GM19438 (cell line): ENCODE data around the gene CROCC.
"Not testable (repeated sequence)": the region's sequence is repeated elsewhere in the genome, so short reads cannot be mapped to it uniquely, and the experiment has no call there.

Source experiments
- ATAC-seq: cut with Tn5 transposase; IDR thresholded peaks from one replicate; pipeline ENCODE4 v1.9.1; 2021; ENCODE audit warnings: low read depth; ENCODE audit not compliant: unreplicated experiment

CROCC gene

GRCh38 chr1:16914928-16915626 is 6.7 kb upstream of the CROCC start:
- not testable (repeated sequence) for ATAC-seq

DNA sequence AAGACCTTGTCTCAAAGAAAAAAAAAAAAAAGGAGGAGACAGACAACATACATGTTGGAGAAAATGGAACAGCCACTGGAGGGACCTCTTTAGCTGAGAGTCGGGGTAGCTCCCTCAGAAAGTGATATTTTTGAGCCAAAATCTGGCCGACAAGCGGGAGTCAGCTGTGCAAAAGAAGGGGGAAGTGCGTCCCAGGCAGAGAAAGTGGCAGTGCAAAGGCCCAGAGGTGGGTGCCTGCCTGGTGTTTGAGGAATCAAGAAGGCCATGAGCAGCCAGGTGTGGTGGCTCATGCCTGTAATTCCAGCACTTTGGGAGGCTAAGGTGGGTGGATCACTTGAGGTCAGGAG is 6.1 kb upstream of the CROCC start:
- ATAC-seq, result no peak

GRCh38 chr1:16916036-16916880 is 5.5 kb upstream of the CROCC start:
- not testable (repeated sequence) for ATAC-seq

- ATAC-seq, result no peak
Measured at GRCh38 chr1:16918371-16918770, 3.4 kb upstream of the CROCC start.

DNA sequence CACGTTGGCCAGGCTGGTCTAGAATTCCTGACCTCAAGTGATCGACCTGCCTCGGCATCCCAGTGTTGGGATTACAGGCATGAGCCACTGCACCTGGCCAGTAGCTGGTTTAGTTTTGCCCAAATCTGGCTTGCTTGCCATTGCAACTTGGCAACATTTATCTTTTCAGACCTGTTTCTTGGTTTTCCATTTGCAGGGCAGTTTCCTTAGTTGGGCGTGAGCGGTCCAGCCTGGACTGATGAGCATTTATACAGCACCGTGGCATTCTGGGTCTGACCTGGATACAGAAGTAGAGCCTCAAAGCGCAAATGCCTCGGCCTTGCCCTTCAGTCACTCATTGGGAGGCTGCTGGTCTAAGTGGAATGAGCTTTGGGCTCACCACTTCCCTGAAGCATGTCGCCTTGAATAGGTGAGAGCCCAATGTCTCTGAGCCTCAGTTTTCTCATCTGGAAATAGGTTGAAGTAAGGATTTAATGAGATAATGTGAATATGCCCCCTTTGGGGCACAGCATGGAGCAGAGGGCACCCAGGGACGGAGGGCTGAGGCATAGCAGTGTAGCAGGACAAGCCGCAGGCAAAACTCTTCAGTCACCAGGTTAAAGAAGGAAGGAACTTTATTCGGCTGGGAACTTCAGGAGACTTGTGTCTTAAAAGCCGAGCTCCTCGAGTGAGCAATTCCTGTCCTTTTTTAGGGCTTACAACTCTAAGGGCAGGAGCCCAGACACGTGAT is 2.6 kb upstream of the CROCC start:
- ATAC-seq, result not testable (repeated sequence)

DNA sequence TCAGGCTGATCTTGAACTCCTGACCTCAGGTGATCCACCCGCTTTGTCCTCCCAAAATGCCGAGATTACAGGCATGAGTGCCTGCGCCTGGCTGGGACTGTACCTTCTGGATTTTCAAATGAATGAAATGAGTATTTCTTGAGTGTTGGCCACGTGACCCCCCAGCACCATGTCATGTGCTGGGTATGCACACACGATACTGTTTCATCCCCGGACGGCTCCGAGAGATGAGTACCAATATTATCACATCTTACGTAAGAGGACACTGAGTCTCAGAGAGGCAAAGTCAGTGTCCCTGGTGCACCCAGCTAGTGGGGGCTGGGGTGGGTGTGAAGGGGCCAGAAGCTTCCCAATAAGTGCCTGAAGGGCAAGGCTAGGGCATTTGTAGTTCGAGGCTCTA is 780 bp upstream of the CROCC start:
- no peak for ATAC-seq

DNA sequence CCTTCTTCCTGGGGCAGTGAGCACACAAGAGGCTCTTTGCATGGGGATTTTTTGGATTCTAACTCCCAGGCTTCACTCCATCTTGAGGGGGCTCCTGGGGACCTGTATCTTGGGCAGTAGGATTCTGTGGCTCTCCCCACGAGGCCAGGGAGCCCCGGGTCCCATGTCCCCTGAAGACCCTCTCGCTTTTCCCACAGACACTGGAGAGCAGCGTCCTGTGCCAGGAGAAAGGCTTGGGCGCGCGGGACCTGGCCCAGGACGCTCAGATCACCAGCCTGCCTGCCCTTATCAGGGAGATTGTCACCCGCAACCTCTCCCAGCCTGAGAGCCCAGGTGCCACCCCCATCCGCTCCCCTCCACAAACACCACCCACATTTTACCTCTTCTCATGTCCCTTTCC is 735 bp downstream of the CROCC start:
- no peak for ATAC-seq

DNA sequence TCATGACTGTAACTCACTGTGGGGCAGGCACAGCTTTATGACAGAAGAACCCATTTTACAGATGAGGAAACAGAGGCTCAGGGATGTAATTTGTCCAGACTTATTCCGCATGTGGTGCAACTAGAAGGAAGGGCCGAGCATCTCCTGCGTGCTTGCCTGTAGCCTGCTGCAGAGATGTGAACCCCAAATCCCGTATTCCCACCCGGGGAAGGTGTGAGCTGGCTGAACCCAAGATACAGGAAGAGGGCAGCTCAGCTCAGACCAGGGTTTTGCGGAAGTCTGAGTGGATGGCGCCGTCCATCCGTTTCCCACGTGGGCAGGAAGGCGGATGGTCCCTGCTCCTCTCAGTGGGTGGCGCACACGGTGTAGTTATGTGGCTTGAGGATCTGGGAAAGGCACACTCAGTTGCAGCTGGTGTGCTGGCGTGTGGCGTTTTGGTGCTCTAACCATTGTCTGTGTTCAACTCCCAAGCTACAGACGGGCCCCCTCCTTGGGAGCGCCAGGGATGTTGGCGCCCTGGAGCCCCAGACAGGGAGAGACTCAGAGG is 1.2 kb downstream of the CROCC start:
- no peak for ATAC-seq

GRCh38 chr1:16924216-16924918 is 2.6 kb downstream of the CROCC start:
- no peak for ATAC-seq

- ATAC-seq, result no peak
Measured at GRCh38 chr1:16924919-16925477, 3.3 kb downstream of the CROCC start.

DNA sequence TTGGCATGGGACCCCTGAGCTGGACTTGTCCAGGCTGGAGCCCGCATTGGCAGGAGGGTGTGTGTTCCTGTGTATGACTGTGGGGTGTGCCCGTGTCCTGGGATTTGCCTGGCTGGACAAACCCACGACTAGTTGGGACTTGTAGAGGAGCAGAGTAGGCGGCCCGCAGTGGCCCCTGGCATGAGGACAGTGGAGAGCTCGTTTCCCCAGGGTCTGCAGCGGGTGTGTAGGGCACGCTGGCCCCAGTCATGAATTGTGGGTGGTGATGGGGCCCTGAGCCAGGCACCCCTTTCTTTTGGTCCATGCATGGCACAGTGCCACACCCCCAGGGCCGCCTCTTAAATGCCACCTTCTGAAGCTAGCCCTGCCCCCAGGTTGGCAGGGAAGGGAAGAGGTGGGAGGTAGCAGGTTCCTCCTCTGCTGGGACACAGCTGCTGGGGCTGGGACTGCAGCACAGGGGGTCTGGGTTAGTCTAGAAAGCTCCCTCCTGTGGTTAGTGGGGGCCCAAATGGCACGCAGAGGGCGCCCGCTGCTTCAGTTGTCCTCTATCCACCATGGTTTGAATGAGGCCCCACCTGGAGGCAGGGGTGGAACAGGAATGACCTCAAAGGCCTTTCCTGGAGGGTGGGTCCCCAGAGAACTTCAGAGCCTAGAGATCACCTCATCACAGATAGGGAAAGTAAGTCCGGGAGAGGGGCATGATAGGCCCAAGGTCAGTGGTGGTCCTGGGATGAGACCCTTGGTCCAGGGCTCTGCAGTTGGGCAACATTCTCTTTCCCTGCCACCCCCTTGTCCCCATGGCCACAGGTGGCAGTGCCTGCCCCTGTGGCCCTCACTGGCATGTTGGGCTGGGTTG is 4.1 kb downstream of the CROCC start:
- ATAC-seq, result no peak

- no peak for ATAC-seq
Measured at GRCh38 chr1:16926491-16927073, 4.9 kb downstream of the CROCC start.

DNA sequence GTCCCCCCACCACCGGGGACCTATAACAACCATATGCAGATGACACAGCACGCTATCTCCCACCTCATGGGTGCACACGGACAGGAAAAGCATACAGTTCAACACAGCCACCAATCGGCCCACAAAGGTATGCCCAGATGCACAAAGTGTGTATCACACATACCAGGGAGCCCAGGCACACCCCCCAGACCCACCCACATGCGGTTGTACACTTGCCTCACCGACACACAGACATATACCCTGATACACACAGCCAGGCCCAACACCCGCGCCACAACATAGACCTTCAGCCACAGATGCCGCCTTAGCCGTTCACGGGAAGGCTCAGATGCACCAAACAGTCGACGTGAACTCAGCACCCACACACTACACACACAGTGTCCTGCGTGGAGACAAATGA is 5.5 kb downstream of the CROCC start:
- no peak for ATAC-seq

DNA sequence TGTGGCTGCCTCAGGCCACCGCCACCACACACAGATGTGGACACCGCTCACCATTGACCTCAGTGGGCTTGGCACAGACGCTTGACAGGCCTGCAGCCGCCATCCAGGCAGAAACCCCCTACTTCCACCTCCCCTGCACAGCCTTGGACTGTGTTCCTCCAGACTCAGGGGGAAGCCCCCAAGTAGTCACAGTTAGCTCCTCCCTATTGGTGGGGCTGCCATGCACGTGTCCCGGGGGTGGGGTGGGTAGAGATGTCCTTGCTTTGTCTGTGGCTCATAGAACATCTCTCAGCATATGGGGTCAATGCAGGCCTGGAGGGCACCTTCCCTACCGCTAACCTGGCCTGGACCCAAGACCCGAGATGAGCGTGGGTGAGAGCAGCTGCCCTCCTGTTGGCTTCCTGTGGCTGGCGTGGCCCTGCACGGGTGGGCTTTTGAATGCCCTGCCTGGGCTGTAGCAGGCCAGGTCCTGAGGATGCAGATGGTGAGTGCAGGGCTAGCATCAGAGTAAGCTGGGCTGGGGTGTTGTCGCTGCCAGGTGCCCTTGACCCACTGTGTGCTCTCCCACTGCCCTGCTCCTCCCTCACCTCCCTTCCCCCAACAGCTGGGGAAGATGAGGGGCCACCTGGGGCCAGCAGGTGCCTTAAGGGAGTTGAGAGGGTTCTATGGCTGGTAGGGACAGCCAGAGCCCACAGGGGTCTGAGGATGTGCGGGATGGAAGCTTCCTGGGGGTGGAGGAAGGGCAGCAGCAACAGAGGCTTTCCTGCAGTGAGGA is 6.2 kb downstream of the CROCC start:
- ATAC-seq, result no peak

- not testable (repeated sequence) for ATAC-seq
Measured at GRCh38 chr1:16929146-16930041, 7.7 kb downstream of the CROCC start.

GRCh38 chr1:16931206-16931934 is 9.6 kb downstream of the CROCC start:
- not testable (repeated sequence) for ATAC-seq
